HG02763 (cell line): ENCODE measurements around the gene HBA2.
"Not testable (repeated sequence)": the region's sequence is repeated elsewhere in the genome, so short reads cannot be mapped to it uniquely, and the experiment has no call there.

Experiments
- ATAC-seq: cut with Tn5 transposase; IDR thresholded peaks from one replicate; pipeline ENCODE4 v1.9.1; 2021; ENCODE audit warnings: mild to moderate bottlenecking, moderate library complexity; ENCODE audit not compliant: unreplicated experiment

Gene HBA2

DNA sequence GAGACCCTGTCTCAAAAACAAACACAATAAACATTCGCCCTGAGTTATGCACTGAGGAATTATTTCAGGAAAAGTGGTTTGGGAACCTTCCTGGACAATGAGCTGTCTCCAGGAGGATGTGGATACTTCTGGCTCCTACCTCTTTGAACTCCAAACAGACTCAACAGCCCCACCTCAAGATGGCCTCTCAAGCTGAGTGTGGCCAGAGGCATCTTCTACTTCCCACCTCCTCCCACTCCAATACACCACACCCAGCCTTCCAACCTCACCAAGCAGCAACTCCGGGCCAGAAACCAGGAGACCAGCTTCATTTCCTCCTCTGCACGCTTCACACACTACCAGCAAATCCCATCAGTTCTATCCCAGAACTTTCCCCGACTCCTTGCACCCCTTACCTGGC, 19.2 kb downstream of the HBA2 start:
- ATAC-seq, result no peak

GRCh38 chr16:192686-193085, 20.0 kb downstream of the HBA2 start:
- no peak for ATAC-seq

GRCh38 chr16:193441-193840, 20.8 kb downstream of the HBA2 start:
- ATAC-seq, result no peak

DNA sequence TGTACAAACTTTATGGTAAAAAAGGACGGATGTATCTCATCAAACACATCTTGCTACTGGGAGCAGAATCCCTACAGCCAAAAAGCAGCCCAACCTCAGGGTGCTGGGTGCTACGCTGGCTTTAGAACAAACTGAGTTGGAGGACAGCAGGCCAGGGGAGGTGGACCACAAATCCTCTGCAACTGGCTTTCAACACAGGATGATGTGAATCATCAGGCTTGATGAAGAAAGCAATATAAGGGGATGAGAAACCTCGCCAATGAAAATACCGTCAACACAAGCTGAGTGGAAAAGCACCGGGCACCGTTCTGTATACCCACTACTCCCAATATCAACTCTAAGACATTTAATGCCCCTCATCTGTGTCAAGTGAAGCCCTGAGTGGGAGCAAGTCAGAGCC, 21.8 kb downstream of the HBA2 start:
- no peak for ATAC-seq

DNA sequence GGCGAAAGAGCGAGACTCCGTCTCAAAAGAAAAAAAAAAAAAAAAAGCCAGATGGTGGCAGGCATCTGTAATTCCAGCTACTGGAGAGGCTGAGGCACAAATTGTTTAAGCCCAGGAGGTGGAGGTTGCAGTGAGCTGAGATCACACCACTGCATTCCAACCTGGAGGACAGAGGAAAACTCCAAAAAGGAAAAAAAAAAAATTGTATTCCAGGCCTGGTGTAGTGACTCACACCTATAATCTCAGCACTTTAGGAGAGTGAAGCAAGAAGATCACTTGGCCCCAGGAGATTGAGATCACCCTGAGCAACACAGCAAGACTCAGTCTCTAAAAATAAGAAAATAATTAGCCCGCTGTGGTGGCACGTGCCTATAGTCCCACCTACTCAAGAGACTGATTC, 27.7 kb downstream of the HBA2 start:
- no peak for ATAC-seq

GRCh38 chr16:203246-203645, 30.6 kb downstream of the HBA2 start:
- no peak for ATAC-seq

DNA sequence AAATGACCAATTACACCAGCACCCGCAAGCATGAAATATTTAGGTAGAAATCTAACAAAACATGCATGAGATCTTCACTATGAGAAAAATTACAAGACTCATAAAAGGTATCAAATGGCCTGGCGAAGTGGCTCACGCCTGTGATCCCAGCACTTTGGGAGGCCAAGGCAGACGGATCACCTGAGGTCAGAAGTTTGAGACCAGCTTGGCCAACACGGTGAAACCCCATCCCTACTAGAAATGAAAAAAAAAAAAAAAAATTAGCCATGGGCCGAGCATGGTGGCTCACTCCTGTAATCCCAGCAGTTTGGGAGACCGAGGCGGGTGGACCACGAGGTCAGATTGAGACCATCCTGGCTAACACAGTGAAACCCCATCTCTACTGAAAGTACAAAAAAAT, 31.4 kb downstream of the HBA2 start:
- not testable (repeated sequence) for ATAC-seq

DNA sequence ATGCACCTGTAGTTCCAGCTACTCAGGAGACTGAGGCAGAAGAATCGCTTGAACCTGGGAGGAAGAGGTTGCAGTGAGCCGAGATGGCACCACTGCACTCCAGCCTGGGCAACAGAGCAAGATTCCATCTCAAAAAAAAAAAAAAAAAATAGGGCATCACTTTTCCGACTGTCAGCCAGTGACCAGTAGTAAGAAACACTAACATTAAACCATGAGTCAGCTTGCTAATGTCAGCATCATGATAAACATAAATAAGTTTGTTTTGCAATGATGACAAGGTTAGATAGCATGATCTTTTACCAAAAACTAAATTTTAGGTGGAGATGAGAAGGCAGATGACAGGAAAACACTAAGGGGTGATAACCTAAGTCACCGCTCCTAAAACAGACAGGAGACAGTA, 36.7 kb downstream of the HBA2 start:
- not testable (repeated sequence) for ATAC-seq

DNA sequence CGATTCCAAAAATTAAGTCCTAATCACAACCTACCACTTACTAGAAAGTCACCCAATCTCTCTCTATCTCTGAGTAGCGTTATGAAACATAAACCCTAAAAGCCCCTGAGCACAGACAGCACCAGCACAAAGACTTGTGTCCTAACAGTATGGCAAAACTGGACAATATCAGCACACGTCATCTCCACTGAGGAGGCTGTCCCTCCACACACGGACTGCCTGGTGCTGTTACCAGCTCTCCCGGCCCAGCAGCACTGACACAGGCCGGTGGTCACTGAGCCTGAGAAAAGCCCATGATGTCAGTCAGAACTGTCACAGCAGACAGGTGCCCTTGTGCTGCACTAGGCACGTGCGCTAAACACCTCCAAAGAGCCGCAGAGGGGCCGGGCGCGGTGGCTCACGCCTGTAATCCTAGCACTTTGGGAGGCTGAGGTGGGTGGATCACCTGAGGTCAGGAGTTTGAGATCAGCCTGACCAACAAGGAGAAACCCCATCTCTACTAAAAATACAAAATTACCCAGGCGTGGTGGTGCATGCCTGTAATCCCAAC, 39.0 kb downstream of the HBA2 start:
- ATAC-seq, result not testable (repeated sequence)

- no peak for ATAC-seq
These were observed 40.3 kb downstream of the HBA2 start for GRCh38 chr16:212999-213398.

DNA sequence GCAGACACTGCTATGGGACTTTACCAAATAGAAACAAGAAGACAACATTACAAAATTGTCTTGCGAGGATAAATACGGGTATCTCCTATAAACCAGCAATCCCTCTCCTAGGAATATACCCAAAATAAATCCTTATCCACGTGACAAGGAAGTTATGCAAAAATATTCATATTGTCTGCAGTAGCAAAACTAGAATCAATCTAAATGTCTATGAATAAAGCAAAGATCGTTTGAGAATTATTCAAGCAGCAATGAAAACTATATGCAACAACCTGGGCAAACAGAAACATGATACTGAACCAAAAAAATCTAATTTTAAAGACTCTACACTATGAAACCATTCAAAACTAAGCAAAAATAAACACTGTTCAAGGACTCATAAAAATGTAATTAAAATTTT, 47.3 kb downstream of the HBA2 start:
- ATAC-seq, result no peak
